DOHH2 (cell line): ENCODE measurements around the gene PUM2.

ENCODE experiments used
- CTCF ChIP-seq: fragments of 200-600 bp; sonication (generic); IDR thresholded peaks from one replicate; pipeline ENCODE4 v1.5.1; 2014; ENCODE audit warnings: antibody characterized with exemption, mild to moderate bottlenecking, low read depth, low read length; ENCODE audit not compliant: poor library complexity, severe bottlenecking
- EZH2phosphoT487 ChIP-seq: fragments of 200-600 bp; sonication (generic); IDR thresholded peaks from 2 replicates; pipeline ENCODE4 v1.6.1; 2017; ENCODE audit warnings: borderline replicate concordance, mild to moderate bottlenecking, antibody characterized with exemption, low read length, moderate library complexity, mixed read lengths

GRCh38 chr2:20307311-20307710 is 43.3 kb downstream of the PUM2 start:
- TF ChIP-seq CTCF, result no peak
- no peak for TF ChIP-seq EZH2phosphoT487
